Esophagus (tissue), 2 donors: ENCODE data around the gene GNG2. TPM values are rescaled to one million over a fixed set of nuclear protein-coding genes. Genes with fewer than 3 reads are reported as not detected.
"Not testable (repeated sequence)": the region's sequence is repeated elsewhere in the genome, so short reads cannot be mapped to it uniquely, and the experiment has no call there.

Experiments used
- H3K27ac ChIP-seq, 2 donors: one replicate each; pipeline ENCODE4 v1.5.1; 2013; ENCODE audit warnings: low read depth in 2 of 2, mild to moderate bottlenecking in 2 of 2, inconsistent platforms in 1 of 2, low read length in 1 of 2, moderate library complexity in 1 of 2
- H3K27me3 ChIP-seq, 2 donors: one replicate each; pipeline ENCODE4 v1.6.1; 2013; ENCODE audit warnings: low read length in 2 of 2, control low read depth in 1 of 2, mild to moderate bottlenecking in 1 of 2; ENCODE audit not compliant: insufficient read depth in 2 of 2, control insufficient read depth in 1 of 2
- H3K36me3 ChIP-seq, 2 donors: one replicate each; pipeline ENCODE4 v1.6.1; 2013; ENCODE audit warnings: low read length in 1 of 2; ENCODE audit not compliant: control insufficient read depth in 2 of 2, insufficient read depth in 2 of 2
- H3K4me1 ChIP-seq, 2 donors: one replicate each; pipeline ENCODE4 v1.6.1; 2013; ENCODE audit warnings: low read length in 1 of 2; ENCODE audit not compliant: control insufficient read depth in 2 of 2, insufficient read depth in 2 of 2
- H3K4me3 ChIP-seq, 2 donors: one replicate each; pipeline ENCODE4 v1.5.1; 2013; ENCODE audit warnings: low read length in 2 of 2, mild to moderate bottlenecking in 2 of 2, low read depth in 1 of 2, moderate library complexity in 1 of 2
- H3K9me3 ChIP-seq, 2 donors: one replicate each; pipeline ENCODE4 v1.6.1; 2013; ENCODE audit warnings: mild to moderate bottlenecking in 2 of 2, low read depth in 1 of 2, low read length in 1 of 2, moderate library complexity in 1 of 2; ENCODE audit not compliant: control insufficient read depth in 2 of 2, insufficient read depth in 1 of 2
- WGBS, 2 donors: extraction: QIAGEN DNeasy Blood & Tissue Kit; methylation state at CpG; one replicate each; pipeline ENCODE4 v1.1.7; 2013; 5-methylcytosine and 5-hydroxymethylcytosine counted together
- polyA plus RNA-seq, 2 donors: library from polyadenylated mRNA; stranded (reverse); fragments of 200-250 nt; gene quantifications; one replicate each; pipeline ENCODE4 v1.2.3, GENCODE V29; 2013
- donor health status: healthy with polysubstance abuse.
- donor health status: Bipolar disorder and iron deficiency.

GNG2 gene
- polyA plus RNA-seq, 2 donors = 1.6 to 2.0 TPM

- 12 to 26% methylated on average over 6 of the region's 6 CpGs for WGBS, 2 donors
- H3K36me3 ChIP-seq, H3K4me1 ChIP-seq, H3K27me3 ChIP-seq, H3K4me3 ChIP-seq, H3K27ac ChIP-seq, H3K9me3 ChIP-seq: not testable (repeated sequence)
Observed at GRCh38 chr14:51905656-51906121, 45.3 kb downstream of the GNG2 start.

GRCh38 chr14:51908086-51908485 lies 47.7 kb downstream of the GNG2 start:
- 88 to 92% methylated on average over 3 of the region's 3 CpGs for WGBS, 2 donors
- Histone ChIP-seq H3K27me3 (no peaks in the 10 kb centered on the region), H3K4me1 (no peaks in the 10 kb centered on the region), H3K4me3 (no peak overlapping the region), H3K36me3 (no peaks in the 10 kb centered on the region), H3K27ac (no peak overlapping the region), H3K9me3 (peaks cover 0 to 3% of the 10 kb centered on the region in 2 donors)

GRCh38 chr14:51912112-51912786 lies 51.8 kb downstream of the GNG2 start:
- WGBS, 2 donors = 82 to 93% methylated on average over 2 of the region's 2 CpGs
- Histone ChIP-seq H3K27me3 (no peaks in the 10 kb centered on the region), H3K27ac (no peak overlapping the region), H3K4me3 (no peak overlapping the region), H3K4me1 (no peaks in the 10 kb centered on the region), H3K9me3 (no peaks in the 10 kb centered on the region), H3K36me3 (peaks cover 0 to 3% of the 10 kb centered on the region in 2 donors)

- WGBS, 2 donors = 74 to 75% methylated on average over 6 of the region's 6 CpGs
- no peak overlapping the region for H3K27ac ChIP-seq
- H3K27me3 ChIP-seq = no peaks in the 10 kb centered on the region
- no peaks in the 10 kb centered on the region for H3K4me1 ChIP-seq
- no peak overlapping the region for H3K4me3 ChIP-seq
- H3K36me3 ChIP-seq = peaks cover 0 to 3% of the 10 kb centered on the region in 2 donors
- no peaks in the 10 kb centered on the region for H3K9me3 ChIP-seq
Observed at GRCh38 chr14:51914310-51914709, 53.9 kb downstream of the GNG2 start.

- Histone ChIP-seq H3K9me3 (no peaks in the 10 kb centered on the region), H3K4me3 (no peak overlapping the region), H3K4me1 (no peaks in the 10 kb centered on the region), H3K27me3 (no peaks in the 10 kb centered on the region), H3K36me3 (peaks cover 0 to 3% of the 10 kb centered on the region in 2 donors), H3K27ac (no peak overlapping the region)
- 83 to 85% methylated on average over 6 of the region's 6 CpGs for WGBS, 2 donors
Observed at GRCh38 chr14:51917193-51917592, 56.8 kb downstream of the GNG2 start.

GRCh38 chr14:51921026-51921425 lies 60.6 kb downstream of the GNG2 start:
- Histone ChIP-seq H3K27me3 (no peaks in the 10 kb centered on the region), H3K27ac (no peak overlapping the region), H3K9me3 (no peaks in the 10 kb centered on the region), H3K4me3 (no peak overlapping the region), H3K4me1 (no peaks in the 10 kb centered on the region), H3K36me3 (peaks cover 0 to 3% of the 10 kb centered on the region in 2 donors)
- 68 to 70% methylated on average over 3 of the region's 3 CpGs for WGBS, 2 donors

- no peak overlapping the region for H3K27ac ChIP-seq
- 60 to 66% methylated on average over 6 of the region's 6 CpGs for WGBS, 2 donors
Observed at GRCh38 chr14:51922624-51923023, 62.2 kb downstream of the GNG2 start.

GRCh38 chr14:51924600-51924999 lies 64.2 kb downstream of the GNG2 start:
- H3K27me3 ChIP-seq = no peaks in the 10 kb centered on the region
- H3K4me1 ChIP-seq = no peaks in the 10 kb centered on the region
- 81 to 91% methylated on average over 4 of the region's 4 CpGs for WGBS, 2 donors
- peaks cover 0 to 2% of the 10 kb centered on the region in 2 donors for H3K36me3 ChIP-seq
- peaks cover 0 to 2% of the 10 kb centered on the region in 2 donors for H3K9me3 ChIP-seq
- no peak overlapping the region for H3K27ac ChIP-seq
- no peak overlapping the region for H3K4me3 ChIP-seq

More at GRCh38 chr14:51922624-51923023, 62.2 kb downstream of the GNG2 start:
- Histone ChIP-seq H3K36me3 (peaks cover 0 to 2% of the 10 kb centered on the region in 2 donors), H3K4me1 (no peaks in the 10 kb centered on the region), H3K9me3 (peaks cover 0 to 2% of the 10 kb centered on the region in 2 donors), H3K4me3 (no peak overlapping the region), H3K27me3 (no peaks in the 10 kb centered on the region)

GRCh38 chr14:51925980-51926379 lies 65.6 kb downstream of the GNG2 start:
- Histone ChIP-seq H3K27me3 (no peaks in the 10 kb centered on the region), H3K36me3 (peaks cover 0 to 2% of the 10 kb centered on the region in 2 donors), H3K27ac (no peak overlapping the region), H3K9me3 (peaks cover 0 to 2% of the 10 kb centered on the region in 2 donors), H3K4me1 (no peaks in the 10 kb centered on the region), H3K4me3 (no peak overlapping the region)
- WGBS, 2 donors = 92 to 93% methylated on average over 2 of the region's 2 CpGs

- peaks cover 0 to 2% of the 10 kb centered on the region in 2 donors for H3K36me3 ChIP-seq
- no peak overlapping the region for H3K27ac ChIP-seq
- H3K27me3 ChIP-seq = no peaks in the 10 kb centered on the region
- no peaks in the 10 kb centered on the region for H3K4me1 ChIP-seq
- WGBS, 2 donors = 96 to 97% methylated on average over 7 of the region's 7 CpGs
- H3K4me3 ChIP-seq = no peak overlapping the region
- peaks cover 0 to 2% of the 10 kb centered on the region in 2 donors for H3K9me3 ChIP-seq
Observed at GRCh38 chr14:51926449-51926848, 66.0 kb downstream of the GNG2 start.
